T-helper 9 cell (primary cell): ENCODE measurements around the gene WWC2.
"Not testable (repeated sequence)": the region's sequence is repeated elsewhere in the genome, so short reads cannot be mapped to it uniquely, and the experiment has no call there.

Experiments
- DNase-seq: peaks from one replicate; pipeline ENCODE4 v3.0.0-alpha.2; 2020

WWC2 gene

DNA sequence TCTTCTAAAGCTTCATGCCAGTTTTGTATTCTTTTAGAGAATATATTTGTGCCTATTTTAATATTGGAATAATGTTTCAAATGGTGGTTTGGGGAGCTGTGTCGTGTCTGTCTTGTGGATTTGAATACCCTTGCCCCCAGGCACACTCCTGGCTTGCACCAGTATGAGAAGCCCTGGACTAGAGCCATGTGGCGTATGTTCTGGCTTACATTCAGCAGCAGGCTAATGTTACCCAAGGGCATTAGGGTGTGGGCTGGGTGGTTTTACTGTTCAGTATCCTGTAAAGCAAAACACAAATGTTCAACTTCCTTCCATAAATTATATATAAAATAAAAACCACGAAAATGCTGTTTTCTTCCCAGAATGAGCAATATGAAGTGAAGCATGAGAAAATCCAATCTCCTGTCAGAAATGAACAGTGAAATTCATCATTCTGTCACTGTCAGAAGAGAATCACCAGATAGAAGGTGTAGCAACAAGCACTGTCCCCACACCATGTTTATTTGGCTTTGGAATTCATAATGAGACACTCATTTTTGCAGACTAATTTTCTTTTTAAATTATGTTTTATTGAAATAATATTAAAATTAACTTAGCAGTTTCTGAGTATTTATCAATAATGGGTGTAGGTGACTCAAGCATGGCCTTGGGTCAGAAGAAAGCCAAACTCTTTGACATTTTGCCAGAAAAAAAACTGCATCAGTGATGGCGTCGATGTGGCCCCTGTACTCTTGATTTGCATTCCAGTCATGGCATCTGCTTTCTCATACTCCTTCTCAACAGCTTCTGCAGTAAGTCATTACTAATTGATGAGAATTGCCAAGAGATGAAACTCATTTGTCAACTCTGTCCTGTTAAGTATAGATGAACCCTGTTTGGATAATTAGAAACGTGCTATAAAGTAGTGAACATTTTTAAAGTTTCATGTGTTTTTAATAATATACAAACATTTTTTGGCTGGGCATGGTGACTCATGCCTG, 43.8 kb downstream of the WWC2 start:
- DNase-seq: no peak

DNA sequence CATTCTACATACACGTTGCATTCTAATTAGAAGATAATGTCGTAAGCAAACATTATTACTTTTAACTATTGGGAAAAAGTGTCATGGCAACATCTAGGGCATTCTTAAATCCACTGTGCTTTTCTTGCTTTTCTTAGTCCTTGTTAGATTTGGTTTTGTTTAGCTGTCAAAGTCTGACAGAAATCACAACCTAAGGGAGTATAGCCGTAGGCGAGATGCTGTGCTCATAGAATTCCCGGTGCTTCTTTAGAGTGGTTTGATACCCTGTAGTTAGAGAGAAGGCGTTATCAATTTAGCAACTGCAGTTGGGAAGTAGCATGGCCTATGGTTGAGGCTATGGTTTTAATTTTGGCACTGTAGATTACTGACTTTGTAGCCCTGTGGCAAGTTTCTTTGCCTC, 45.7 kb downstream of the WWC2 start:
- DNase-seq: no peak

- DNase-seq: no peak
These were observed 46.7 kb downstream of the WWC2 start for GRCh38 chr4:183145773-183146172.

- DNase-seq: no peak
These were observed 47.4 kb downstream of the WWC2 start for GRCh38 chr4:183146478-183146877.

- DNase-seq: no peak
These were observed 48.1 kb downstream of the WWC2 start for GRCh38 chr4:183147196-183147595.

DNA sequence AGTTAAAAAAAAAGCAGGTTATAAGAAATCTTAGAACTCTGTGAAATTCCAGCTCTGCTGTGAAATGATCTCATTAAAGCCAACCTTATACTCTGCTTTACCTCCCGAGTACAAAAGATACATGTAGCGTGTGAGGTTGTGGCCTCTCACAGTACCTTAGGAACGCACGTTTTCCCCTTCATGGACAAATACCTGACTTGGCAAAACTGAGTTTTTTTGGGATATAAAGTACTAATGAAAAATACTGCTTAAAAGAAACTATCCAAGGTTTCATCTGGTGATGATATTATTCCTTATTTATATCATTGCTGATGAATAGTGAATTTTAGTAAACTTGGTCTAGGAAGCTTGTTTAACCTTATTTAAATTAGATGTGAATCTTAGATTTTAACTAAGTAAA, 48.9 kb downstream of the WWC2 start:
- no peak for DNase-seq

- no peak for DNase-seq
These were observed 50.8 kb downstream of the WWC2 start for GRCh38 chr4:183149616-183150539.

GRCh38 chr4:183150664-183151063, 51.6 kb downstream of the WWC2 start:
- not testable (repeated sequence) for DNase-seq

DNA sequence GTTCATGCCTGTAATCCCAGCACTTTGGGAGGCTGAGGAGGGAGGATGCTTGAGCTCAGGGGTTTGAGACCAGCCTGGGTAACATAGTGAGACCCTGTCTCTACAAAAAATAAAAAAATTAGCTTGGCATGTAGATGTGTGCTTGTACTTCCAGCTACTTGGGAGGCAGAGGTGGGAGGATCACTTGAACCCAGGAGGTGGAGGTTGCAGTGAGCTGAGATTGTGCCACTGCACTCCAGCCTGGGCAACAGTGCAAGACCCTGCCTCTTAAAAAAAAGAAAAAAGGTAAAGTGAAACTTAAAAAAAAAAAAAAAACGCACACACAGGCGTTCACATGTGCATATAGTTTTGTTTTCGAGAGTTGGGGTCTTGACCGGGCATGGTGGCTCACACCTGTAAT, 53.2 kb downstream of the WWC2 start:
- DNase-seq: not testable (repeated sequence)

GRCh38 chr4:183153190-183153916, 54.3 kb downstream of the WWC2 start:
- DNase-seq: no peak

GRCh38 chr4:183154701-183155391, 55.8 kb downstream of the WWC2 start:
- no peak for DNase-seq

DNA sequence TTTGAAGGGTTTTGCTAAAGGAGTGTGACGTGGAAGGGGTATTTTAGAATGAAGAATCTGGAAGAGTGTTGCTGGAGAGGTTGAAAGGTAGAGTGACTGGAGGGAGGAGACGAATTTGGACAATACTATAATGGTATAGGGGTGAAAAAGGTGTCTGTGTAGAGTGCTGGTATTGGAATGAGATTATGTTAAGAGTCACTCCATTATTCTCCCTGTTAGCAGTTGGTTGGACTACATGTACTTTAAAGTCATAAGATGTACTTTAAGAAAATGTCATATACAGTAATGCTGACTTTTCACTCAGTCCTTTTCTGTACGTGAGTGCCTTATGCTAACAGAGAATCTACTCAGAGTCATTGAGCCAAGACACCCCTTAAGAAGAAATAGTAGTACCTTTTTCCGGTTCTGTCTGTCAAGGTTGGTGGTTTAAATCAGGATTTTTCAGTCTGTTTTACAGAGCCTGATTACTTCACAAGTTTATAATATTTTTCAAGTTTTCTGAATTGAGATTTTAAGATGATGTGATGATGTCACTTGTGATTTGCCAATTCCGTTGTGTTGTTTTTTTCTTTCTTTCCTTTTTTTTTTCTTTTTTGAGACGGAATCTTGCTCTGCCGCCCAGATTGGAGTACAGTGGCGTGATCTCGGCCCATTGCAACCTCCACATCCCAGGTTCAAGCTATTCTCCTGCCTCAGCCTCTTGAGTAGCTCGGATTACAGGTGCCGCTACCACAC, 56.6 kb downstream of the WWC2 start:
- no peak for DNase-seq

- DNase-seq: no peak
These were observed 58.2 kb downstream of the WWC2 start for GRCh38 chr4:183157215-183157614.

DNA sequence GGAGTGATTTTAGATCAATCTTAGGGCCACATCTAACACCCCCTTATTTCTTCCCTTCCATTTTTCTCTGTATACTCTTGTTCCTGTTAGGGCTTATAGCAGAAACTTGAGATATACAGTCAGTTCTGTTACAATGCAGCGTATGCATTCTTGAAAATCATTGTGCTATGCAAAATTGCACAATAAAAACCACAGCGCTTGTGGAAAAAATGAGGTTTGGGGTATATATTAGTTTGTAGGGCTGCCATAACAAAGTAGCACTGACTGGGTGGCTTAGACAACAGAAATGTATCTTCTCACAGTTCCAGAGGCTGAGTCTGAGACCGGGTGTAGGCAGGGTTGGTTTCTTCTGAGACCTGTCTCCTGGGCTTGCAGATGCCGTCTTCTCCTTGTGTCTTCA, 59.0 kb downstream of the WWC2 start:
- DNase-seq: no peak

GRCh38 chr4:183161630-183162029, 62.6 kb downstream of the WWC2 start:
- DNase-seq: no peak

GRCh38 chr4:183163135-183163534, 64.1 kb downstream of the WWC2 start:
- no peak for DNase-seq

DNA sequence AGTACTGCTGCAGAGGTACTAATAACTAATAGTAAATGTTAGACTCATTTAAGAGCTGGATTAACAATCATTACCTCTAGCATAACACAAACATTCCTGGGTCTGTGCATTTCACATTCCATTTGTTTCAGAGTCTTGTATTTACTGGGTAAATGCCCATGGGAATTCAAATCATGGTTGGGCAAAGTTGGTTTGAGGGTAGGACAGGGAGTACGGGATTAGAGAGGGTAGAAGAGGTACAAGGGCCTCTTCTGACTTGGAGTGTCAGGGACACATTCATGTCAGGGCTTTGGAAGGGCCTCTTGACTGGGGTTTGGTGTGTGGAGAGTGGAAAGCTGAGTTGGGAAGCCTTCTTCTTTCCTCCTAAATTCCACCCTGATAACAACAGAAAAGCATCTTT, 65.9 kb downstream of the WWC2 start:
- no peak for DNase-seq

- DNase-seq: no peak
These were observed 66.3 kb downstream of the WWC2 start for GRCh38 chr4:183165376-183165775.

GRCh38 chr4:183170894-183171293, 71.8 kb downstream of the WWC2 start:
- DNase-seq: no peak

DNA sequence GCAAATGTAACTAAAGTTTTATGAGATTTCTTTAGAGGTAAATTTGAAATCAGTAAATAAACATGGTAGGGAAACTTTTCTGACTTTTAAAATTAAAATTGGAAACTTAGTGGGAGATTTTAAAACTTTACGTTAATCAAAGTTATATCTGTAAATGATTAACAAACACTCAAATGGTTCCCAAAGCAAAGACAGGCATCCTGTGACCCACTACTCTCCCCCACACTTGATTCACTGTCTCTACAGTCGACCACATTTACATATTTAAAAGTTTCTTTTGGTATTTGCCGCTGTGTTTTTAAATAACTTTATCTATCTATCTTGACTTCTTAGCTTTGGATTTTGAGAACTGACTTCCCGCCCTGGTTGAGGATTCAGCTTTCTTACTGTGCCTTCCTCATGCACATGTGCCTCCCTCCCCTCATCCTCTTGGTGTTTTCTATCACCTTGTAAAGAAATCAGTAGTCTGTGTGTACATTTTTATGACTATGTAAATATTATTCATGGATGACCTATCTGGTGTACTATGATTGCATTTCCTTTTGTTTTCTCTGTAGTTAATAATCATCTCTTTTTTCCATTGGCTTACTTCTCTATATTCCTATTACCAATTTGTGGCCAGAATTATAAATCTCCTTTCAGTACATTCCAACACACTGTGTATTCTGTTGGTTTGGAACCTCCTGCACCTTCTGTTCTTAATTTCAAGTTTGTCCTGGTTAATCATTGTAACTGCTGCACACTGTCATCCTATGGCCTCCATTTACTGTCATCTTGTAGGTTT, 72.6 kb downstream of the WWC2 start:
- no peak for DNase-seq

- DNase-seq: no peak
These were observed 73.8 kb downstream of the WWC2 start for GRCh38 chr4:183172881-183173280.
